Esophagus (tissue), 2 donors: ENCODE data around the gene SORCS1. TPM values are rescaled to one million over a fixed set of nuclear protein-coding genes. Genes with fewer than 3 reads are reported as not detected.
"Not testable (repeated sequence)": the region's sequence is repeated elsewhere in the genome, so short reads cannot be mapped to it uniquely, and the experiment has no call there.

Experiments
- H3K27ac ChIP-seq, 2 donors: one replicate each; pipeline ENCODE4 v1.5.1; 2013; ENCODE audit warnings: low read depth in 2 of 2, mild to moderate bottlenecking in 2 of 2, inconsistent platforms in 1 of 2, low read length in 1 of 2, moderate library complexity in 1 of 2
- H3K27me3 ChIP-seq, 2 donors: one replicate each; pipeline ENCODE4 v1.6.1; 2013; ENCODE audit warnings: low read length in 2 of 2, control low read depth in 1 of 2, mild to moderate bottlenecking in 1 of 2; ENCODE audit not compliant: insufficient read depth in 2 of 2, control insufficient read depth in 1 of 2
- H3K36me3 ChIP-seq, 2 donors: one replicate each; pipeline ENCODE4 v1.6.1; 2013; ENCODE audit warnings: low read length in 1 of 2; ENCODE audit not compliant: control insufficient read depth in 2 of 2, insufficient read depth in 2 of 2
- H3K4me1 ChIP-seq, 2 donors: one replicate each; pipeline ENCODE4 v1.6.1; 2013; ENCODE audit warnings: low read length in 1 of 2; ENCODE audit not compliant: control insufficient read depth in 2 of 2, insufficient read depth in 2 of 2
- H3K4me3 ChIP-seq, 2 donors: one replicate each; pipeline ENCODE4 v1.5.1; 2013; ENCODE audit warnings: low read length in 2 of 2, mild to moderate bottlenecking in 2 of 2, low read depth in 1 of 2, moderate library complexity in 1 of 2
- H3K9me3 ChIP-seq, 2 donors: one replicate each; pipeline ENCODE4 v1.6.1; 2013; ENCODE audit warnings: mild to moderate bottlenecking in 2 of 2, low read depth in 1 of 2, low read length in 1 of 2, moderate library complexity in 1 of 2; ENCODE audit not compliant: control insufficient read depth in 2 of 2, insufficient read depth in 1 of 2
- WGBS, 2 donors: extraction: QIAGEN DNeasy Blood & Tissue Kit; methylation state at CpG; one replicate each; pipeline ENCODE4 v1.1.7; 2013; 5-methylcytosine and 5-hydroxymethylcytosine counted together
- polyA plus RNA-seq, 2 donors: library from polyadenylated mRNA; stranded (reverse); fragments of 200-250 nt; gene quantifications; one replicate each; pipeline ENCODE4 v1.2.3, GENCODE V29; 2013
- donor health status: healthy with polysubstance abuse.
- donor health status: Bipolar disorder and iron deficiency.

The SORCS1 gene
- polyA plus RNA-seq, 2 donors: 0.10 to 0.34 TPM

GRCh38 chr10:107031931-107032699, 132.4 kb downstream of the SORCS1 start:
- H3K9me3 ChIP-seq: peaks cover 0 to 2% of the 10 kb centered on the region in 2 donors
- H3K36me3 ChIP-seq: no peaks in the 10 kb centered on the region
- no peaks in the 10 kb centered on the region for H3K4me1 ChIP-seq
- no peaks in the 10 kb centered on the region for H3K27me3 ChIP-seq
- no peak overlapping the region for H3K27ac ChIP-seq
- 65 to 69% methylated on average over 5 of the region's 5 CpGs for WGBS, 2 donors
- no peak overlapping the region for H3K4me3 ChIP-seq

DNA sequence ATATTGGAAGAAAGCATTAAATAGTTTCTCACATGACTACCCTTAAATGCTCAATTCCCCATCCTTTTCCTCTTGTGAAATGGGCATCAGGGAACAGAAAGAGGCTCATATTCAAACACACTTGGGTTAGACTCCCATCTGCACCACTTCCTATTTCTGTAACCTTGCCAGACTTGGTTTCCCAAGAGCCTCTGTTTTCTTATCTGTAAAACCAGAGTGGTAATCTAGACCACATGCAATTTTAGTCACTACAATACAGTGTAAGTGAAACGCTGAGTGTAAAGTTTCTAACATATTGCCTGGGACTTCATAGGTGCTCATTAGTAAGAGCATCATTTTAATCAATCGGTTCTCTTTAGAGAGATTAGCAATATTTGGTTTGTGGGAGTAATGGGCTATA, 136.3 kb downstream of the SORCS1 start:
- H3K27ac ChIP-seq: no peak overlapping the region
- H3K27me3 ChIP-seq: no peaks in the 10 kb centered on the region
- H3K4me1 ChIP-seq: no peaks in the 10 kb centered on the region
- no peaks in the 10 kb centered on the region for H3K9me3 ChIP-seq
- WGBS, 2 donors: 81 to 82% methylated on average over 2 of the region's 2 CpGs
- H3K4me3 ChIP-seq: no peak overlapping the region
- H3K36me3 ChIP-seq: no peaks in the 10 kb centered on the region

DNA sequence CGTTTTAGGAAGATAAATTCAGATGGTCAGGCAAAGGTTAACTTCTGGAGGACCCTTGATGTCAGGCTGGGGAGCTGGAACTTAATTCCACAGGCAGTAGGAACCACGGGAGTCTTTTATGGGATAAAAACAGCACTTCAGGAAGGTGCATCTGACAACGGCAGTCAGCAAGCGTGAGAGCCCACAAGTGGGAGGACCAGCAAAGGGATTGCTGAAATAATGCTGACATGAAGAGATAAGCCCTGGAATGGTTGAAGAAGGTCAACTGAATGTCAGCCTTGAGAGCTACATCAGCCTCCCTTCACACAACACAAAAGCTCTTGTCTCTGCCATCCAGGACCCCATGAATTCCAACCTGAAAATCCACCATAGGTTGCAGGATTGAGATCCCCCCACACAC, 138.8 kb downstream of the SORCS1 start:
- no peaks in the 10 kb centered on the region for H3K36me3 ChIP-seq
- H3K27ac ChIP-seq: no peak overlapping the region
- H3K4me3 ChIP-seq: no peak overlapping the region
- no peaks in the 10 kb centered on the region for H3K9me3 ChIP-seq
- no peaks in the 10 kb centered on the region for H3K27me3 ChIP-seq
- WGBS, 2 donors: 44 to 49% methylated on average over 4 of the region's 4 CpGs
- H3K4me1 ChIP-seq: no peaks in the 10 kb centered on the region

GRCh38 chr10:107024033-107024432, 140.5 kb downstream of the SORCS1 start:
- H3K36me3 ChIP-seq, H3K9me3 ChIP-seq, H3K27me3 ChIP-seq, H3K27ac ChIP-seq, H3K4me3 ChIP-seq, H3K4me1 ChIP-seq: not testable (repeated sequence)
- 93% methylated on average over 3 of the region's 3 CpGs for WGBS, 2 donors

DNA sequence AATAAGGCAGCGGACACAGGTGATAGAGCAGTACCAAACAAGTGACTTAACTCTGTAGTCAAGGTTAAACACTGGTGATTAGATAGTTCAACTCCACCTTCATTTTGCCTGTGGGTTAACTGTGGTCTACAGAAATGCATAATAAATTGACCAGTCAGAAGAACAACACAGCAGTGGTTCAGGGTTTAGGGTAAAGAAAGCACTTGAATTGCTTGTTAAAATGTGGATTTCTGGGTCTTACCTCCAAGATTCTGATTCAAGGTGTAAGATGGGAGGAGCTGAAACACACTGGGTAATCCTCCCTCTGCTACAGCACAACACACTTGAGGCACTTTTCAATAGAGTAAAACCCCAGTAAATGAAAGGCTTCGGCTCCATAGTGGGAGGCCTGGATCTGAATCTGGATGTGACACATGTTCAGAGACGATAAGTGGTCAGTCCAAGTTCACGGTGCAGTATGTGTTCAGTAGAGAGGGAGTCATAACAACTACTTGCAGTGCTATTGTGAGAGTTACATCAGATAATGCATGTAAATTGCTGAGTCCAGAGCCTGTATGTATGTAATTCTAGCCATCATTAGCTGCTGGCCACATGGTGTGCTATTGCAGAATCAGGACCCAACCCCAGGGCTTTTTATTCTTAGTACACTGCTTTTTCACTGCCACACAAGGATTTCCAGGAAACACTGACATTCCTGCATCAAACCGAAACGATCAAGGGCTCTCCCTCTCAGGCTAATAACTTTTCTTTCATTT, 141.7 kb downstream of the SORCS1 start:
- no peak overlapping the region for H3K4me3 ChIP-seq
- 81 to 84% methylated on average over 6 of the region's 6 CpGs for WGBS, 2 donors
- H3K27ac ChIP-seq: no peak overlapping the region

GRCh38 chr10:107019154-107019553, 145.4 kb downstream of the SORCS1 start:
- WGBS, 2 donors: 56 to 61% methylated on average over 2 of the region's 2 CpGs
- Histone ChIP-seq H3K36me3 (no peaks in the 10 kb centered on the region), H3K4me1 (no peaks in the 10 kb centered on the region), H3K9me3 (peaks cover 0 to 2% of the 10 kb centered on the region in 2 donors), H3K27ac (no peak overlapping the region), H3K27me3 (no peaks in the 10 kb centered on the region), H3K4me3 (no peak overlapping the region)

More for the DNA sequence above, 141.7 kb downstream of the SORCS1 start:
- no peaks in the 10 kb centered on the region for H3K27me3 ChIP-seq
- H3K4me1 ChIP-seq: no peaks in the 10 kb centered on the region
- H3K9me3 ChIP-seq: no peaks in the 10 kb centered on the region
- no peaks in the 10 kb centered on the region for H3K36me3 ChIP-seq

DNA sequence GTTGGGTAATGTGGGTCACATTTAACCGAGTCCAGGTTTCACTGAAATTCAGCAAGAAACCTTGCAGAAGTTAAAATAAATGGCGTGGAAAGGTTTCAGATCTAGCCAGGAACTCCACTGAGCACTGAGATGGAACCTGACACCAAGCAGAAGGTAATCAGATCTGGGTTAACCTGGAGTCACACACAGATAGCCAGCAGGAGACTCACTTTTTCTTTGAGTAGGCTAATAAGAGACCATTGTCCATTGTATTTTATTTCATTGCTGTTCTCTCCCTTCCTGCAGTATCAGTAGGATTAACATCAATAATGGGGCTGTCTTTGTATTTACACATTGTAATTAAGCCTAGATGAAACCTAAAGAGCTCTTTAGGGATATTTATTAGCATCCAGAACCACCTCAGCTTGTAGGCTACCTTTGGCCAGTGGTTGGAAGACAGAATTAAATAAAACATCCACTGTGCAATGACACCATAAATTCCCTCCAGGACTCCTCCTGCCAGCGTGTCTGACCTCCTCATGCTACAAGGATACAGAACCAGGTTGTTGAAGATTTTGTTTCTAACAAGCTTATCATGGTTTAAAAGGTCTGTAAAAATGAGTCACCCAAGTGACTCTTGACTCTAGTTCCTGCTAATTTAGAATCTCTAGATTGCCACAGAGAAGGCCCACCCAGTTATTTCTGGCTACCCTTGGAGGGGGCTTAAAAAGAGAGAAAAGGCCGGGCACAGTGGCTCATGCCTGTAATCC, 151.1 kb downstream of the SORCS1 start:
- Histone ChIP-seq H3K27ac (no peak overlapping the region), H3K4me1 (no peaks in the 10 kb centered on the region), H3K9me3 (peaks cover 0 to 2% of the 10 kb centered on the region in 2 donors), H3K27me3 (no peaks in the 10 kb centered on the region), H3K4me3 (no peak overlapping the region), H3K36me3 (no peaks in the 10 kb centered on the region)
- WGBS, 2 donors: 62 to 67% methylated on average over 4 of the region's 4 CpGs

DNA sequence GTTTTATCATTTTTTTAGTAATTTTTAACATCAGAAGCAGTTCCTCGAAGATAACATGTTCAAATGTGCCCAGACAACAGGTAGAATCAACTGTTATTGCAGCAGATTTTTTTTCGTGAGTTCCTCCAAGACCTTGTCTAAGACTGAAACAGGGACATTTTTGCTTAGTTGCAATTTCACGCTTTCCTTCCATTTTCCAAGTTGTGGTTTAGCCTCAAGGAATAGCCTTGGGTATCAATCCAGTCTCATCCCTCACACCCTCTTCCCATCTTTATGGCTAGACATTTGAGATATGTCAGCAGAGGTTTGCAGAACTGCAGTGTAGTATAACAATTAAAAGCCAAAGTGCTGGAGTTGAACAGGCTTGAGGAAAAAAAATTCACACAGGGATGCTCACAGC, 152.5 kb downstream of the SORCS1 start:
- 67 to 71% methylated on average over 3 of the region's 3 CpGs for whole genome bisulfite sequencing, 2 donors

GRCh38 chr10:107011105-107011504, 153.4 kb downstream of the SORCS1 start:
- H3K9me3 ChIP-seq: peaks cover 0 to 4% of the 10 kb centered on the region in 2 donors
- WGBS, 2 donors: 53% methylated on average over 3 of the region's 3 CpGs
- H3K4me3 ChIP-seq: no peak overlapping the region
- no peaks in the 10 kb centered on the region for H3K4me1 ChIP-seq
- H3K36me3 ChIP-seq: no peaks in the 10 kb centered on the region
- H3K27ac ChIP-seq: no peak overlapping the region
- H3K27me3 ChIP-seq: no peaks in the 10 kb centered on the region

More for the DNA sequence above, 152.5 kb downstream of the SORCS1 start:
- Histone ChIP-seq H3K9me3 (peaks cover 0 to 4% of the 10 kb centered on the region in 2 donors), H3K4me3 (no peak overlapping the region), H3K27me3 (no peaks in the 10 kb centered on the region), H3K4me1 (no peaks in the 10 kb centered on the region), H3K36me3 (no peaks in the 10 kb centered on the region), H3K27ac (no peak overlapping the region)
